ENCODE results near the gene PACSIN1. TPM values are rescaled to one million over a fixed set of nuclear protein-coding genes. Genes with fewer than 3 reads are reported as not detected.

The PACSIN1 gene
- total and polyA plus RNA-seq, 2 donors (not counting 3 experiments of a cell fraction or from before 2014, with no cell fraction given), result 0.03 TPM; not detected in 1

- Histone ChIP-seq H3K9me3 (replicated peaks; ENCODE audit: control insufficient read depth, insufficient read depth, low read length) (no peaks in the 10 kb centered on the region), H3K9ac (replicated peaks; ENCODE audit: extremely low read depth, insufficient read depth, low read length) (no peak overlapping the region), H4K20me1 (replicated peaks; ENCODE audit: control insufficient read depth, extremely low read depth, insufficient read depth, low read length) (no peaks in the 10 kb centered on the region), H3K4me3 (replicated peaks in 1 of 3; ENCODE audit: insufficient read depth in 1 of 3, low read depth in 1 of 3, low read length in 3 of 3) (no peak overlapping the region), H3K79me2 (ENCODE audit: control insufficient read depth, insufficient read depth, low read length) (no peaks in the 10 kb centered on the region), H3K4me2 (ENCODE audit: insufficient read depth, low read length) (no peak overlapping the region), H3K36me3 (ENCODE audit: control insufficient read depth in 2 of 2, extremely low read depth in 1 of 2, insufficient read depth in 2 of 2, low read length in 2 of 2) (no peaks in the 10 kb centered on the region), H3K27me3 (ENCODE audit: control insufficient read depth in 2 of 2, insufficient read depth in 2 of 2, low read length in 2 of 2) (no peaks in the 10 kb centered on the region), H3K4me1 (ENCODE audit: control insufficient read depth, extremely low read depth, insufficient read depth, low read length) (no peaks in the 10 kb centered on the region), H3K9me1 (replicated peaks; ENCODE audit: control insufficient read depth, extremely low read depth, insufficient read depth, low read length) (no peaks in the 10 kb centered on the region), H3K27ac (ENCODE audit: insufficient read depth, low read depth, low read length) (no peak overlapping the region), H2AFZ (ENCODE audit: low read depth, low read length) (no peak overlapping the region)
- intact Hi-C loops (cut with micrococcal nuclease), result no loop called here
- ChIA-PET POLR2A (interaction anchor here (0.7 kb wide), 1 partner anchor 268 kb away, joined by 5 read pairs; no protein-coding TSS in a partner anchor), CTCF (no interaction called here)
- FAIRE-seq (no peak), DNase-seq (ENCODE audit: low read depth, low spot score) (no peak)
- TF ChIP-seq FOS (IDR thresholded peaks at IDR 0.05; ENCODE audit: borderline replicate concordance, insufficient read depth, low read length) (no peak), CTCF (IDR thresholded peaks at IDR 0.05; ENCODE audit: extremely low read depth in 1 of 2, insufficient read depth in 1 of 2, low read depth in 1 of 2, low read length in 2 of 2) (no peak), MAX (IDR thresholded peaks at IDR 0.05; ENCODE audit: insufficient read depth, insufficient read length) (no peak), EZH2 (IDR thresholded peaks at IDR 0.05; ENCODE audit: borderline replicate concordance, low read depth, low read length, severe bottlenecking) (no peak), POLR2A (IDR thresholded peaks at IDR 0.05; ENCODE audit: low read depth, low read length) (no peak), JUN (IDR thresholded peaks at IDR 0.05; ENCODE audit: borderline replicate concordance, insufficient read depth, insufficient read length, low read depth) (no peak), POLR2AphosphoS5 (IDR thresholded peaks at IDR 0.05; ENCODE audit: insufficient read depth, low read depth, low read length) (no peak), GATA2 (IDR thresholded peaks at IDR 0.05; ENCODE audit: insufficient read depth, insufficient read length, low read depth, low read length) (no peak), MYC (IDR thresholded peaks at IDR 0.05; ENCODE audit: low read depth, low read length) (no peak)
- dilution Hi-C loops (cut with MboI; ENCODE audit: extremely low pct_ligation_motif_present, low sequenced_read_pairs), result no loop called here
- no TSS peak for BruUV-seq (replicated peaks)
These were observed 112.8 kb downstream of the PACSIN1 start for GRCh38 chr6:34578445-34579262.

All from endothelial cell of umbilical vein (primary cell).